Mucosa of rectum (tissue), 2 donors: Measurements from ENCODE around the gene FOXN1.

Source experiments
- H3K27ac ChIP-seq, 2 donors: one replicate each; pipeline ENCODE4 v1.7.0; 2013; ENCODE audit warnings: inconsistent platforms in 2 of 2, low read depth in 2 of 2, low read length in 2 of 2
- H3K27me3 ChIP-seq, 2 donors: one replicate each; pipeline ENCODE4 v1.7.0; 2013; ENCODE audit warnings: low read length in 2 of 2; ENCODE audit not compliant: control insufficient read depth in 2 of 2, insufficient read depth in 2 of 2
- H3K36me3 ChIP-seq, 2 donors: one replicate each; pipeline ENCODE4 v1.7.0; 2013; ENCODE audit warnings: low read length in 2 of 2; ENCODE audit not compliant: control insufficient read depth in 2 of 2, insufficient read depth in 2 of 2
- H3K4me1 ChIP-seq, 2 donors: one replicate each; pipeline ENCODE4 v1.7.0; 2013; ENCODE audit warnings: low read length in 2 of 2, mild to moderate bottlenecking in 1 of 2; ENCODE audit not compliant: control insufficient read depth in 2 of 2, insufficient read depth in 2 of 2
- H3K4me3 ChIP-seq, 2 donors: one replicate each; pipeline ENCODE4 v1.7.0; 2013; ENCODE audit warnings: low read length in 2 of 2
- H3K9ac ChIP-seq, 2 donors: one replicate each; pipeline ENCODE4 v1.7.0; 2013; ENCODE audit warnings: low read length in 2 of 2, low read depth in 1 of 2, mild to moderate bottlenecking in 1 of 2
- H3K9me3 ChIP-seq, 2 donors: one replicate each; pipeline ENCODE4 v1.7.0; 2013; ENCODE audit warnings: low read length in 2 of 2; ENCODE audit not compliant: control insufficient read depth in 2 of 2
- donor health status: healthy.
- donor health status: Normal muscosa, but diverticular disease.

Gene FOXN1

GRCh38 chr17:28578246-28579195 is 72.4 kb downstream of the FOXN1 start:
- Histone ChIP-seq H3K9me3 (no peaks in the 10 kb centered on the region), H3K9ac (no peak overlapping the region), H3K4me1 (peaks cover 0 to 7% of the 10 kb centered on the region in 2 donors), H3K36me3 (peaks cover 12 to 16% of the 10 kb centered on the region in 2 donors), H3K4me3 (no peak overlapping the region), H3K27ac (no peak overlapping the region), H3K27me3 (no peaks in the 10 kb centered on the region)

- Histone ChIP-seq H3K36me3 (peaks cover 22 to 23% of the 10 kb centered on the region in 2 donors), H3K9me3 (no peaks in the 10 kb centered on the region), H3K27me3 (no peaks in the 10 kb centered on the region), H3K9ac (no peak overlapping the region), H3K27ac (no peak overlapping the region), H3K4me1 (peaks cover 0 to 7% of the 10 kb centered on the region in 2 donors), H3K4me3 (no peak overlapping the region)
Measured at GRCh38 chr17:28579526-28579925, 73.4 kb downstream of the FOXN1 start.

- Histone ChIP-seq H3K27me3 (no peaks in the 10 kb centered on the region), H3K36me3 (peaks cover 34 to 36% of the 10 kb centered on the region in 2 donors), H3K4me1 (peaks cover 0 to 7% of the 10 kb centered on the region in 2 donors), H3K9ac (no peak overlapping the region), H3K27ac (no peak overlapping the region), H3K9me3 (no peaks in the 10 kb centered on the region), H3K4me3 (no peak overlapping the region)
Measured at GRCh38 chr17:28580959-28581358, 74.8 kb downstream of the FOXN1 start.

GRCh38 chr17:28582513-28582912 is 76.4 kb downstream of the FOXN1 start:
- no peak overlapping the region for H3K4me3 ChIP-seq
- peaks cover 37 to 38% of the 10 kb centered on the region in 2 donors for H3K36me3 ChIP-seq
- no peaks in the 10 kb centered on the region for H3K9me3 ChIP-seq
- no peaks in the 10 kb centered on the region for H3K4me1 ChIP-seq
- no peaks in the 10 kb centered on the region for H3K27me3 ChIP-seq
- H3K27ac ChIP-seq, result no peak overlapping the region
- H3K9ac ChIP-seq, result no peak overlapping the region

GRCh38 chr17:28584434-28584833 is 78.3 kb downstream of the FOXN1 start:
- Histone ChIP-seq H3K27ac (no peak overlapping the region), H3K9me3 (no peaks in the 10 kb centered on the region), H3K4me3 (no peak overlapping the region), H3K9ac (no peak overlapping the region), H3K36me3 (peaks cover 33 to 35% of the 10 kb centered on the region in 2 donors), H3K27me3 (no peaks in the 10 kb centered on the region), H3K4me1 (no peaks in the 10 kb centered on the region)

- Histone ChIP-seq H3K9ac (no peak overlapping the region), H3K27me3 (no peaks in the 10 kb centered on the region), H3K4me3 (no peak overlapping the region), H3K36me3 (peaks cover 33 to 35% of the 10 kb centered on the region in 2 donors), H3K9me3 (no peaks in the 10 kb centered on the region), H3K4me1 (no peaks in the 10 kb centered on the region), H3K27ac (no peak overlapping the region)
Measured at GRCh38 chr17:28585851-28586250, 79.7 kb downstream of the FOXN1 start.
